NCI-H2081 treated with DMSO at 0.1 percent for 48 hours (cell line): ENCODE measurements around the gene VCX3B.
"Not testable (repeated sequence)": the region's sequence is repeated elsewhere in the genome, so short reads cannot be mapped to it uniquely, and the experiment has no call there.

ENCODE experiments used
- DNase-seq: peaks from one replicate; lab custom pipeline; 2025; lab: John Stamatoyannopoulos, UW

The VCX3B gene

GRCh38 chrX:8464530-8464929, at the start of gene VCX3B:
Gene VCX3B (plus strand): TSS chrX:8464830. CDS start chrX:8465451, 621 bp downstream.
- DNase-seq = not testable (repeated sequence)

GRCh38 chrX:8418301-8418700, 46.3 kb upstream of the VCX3B start:
- no peak for DNase-seq

GRCh38 chrX:8424912-8425311, 39.7 kb upstream of the VCX3B start:
- no peak for DNase-seq

- no peak for DNase-seq
Observed at GRCh38 chrX:8429692-8430249, 34.9 kb upstream of the VCX3B start.

GRCh38 chrX:8430444-8430843, 34.2 kb upstream of the VCX3B start:
- no peak for DNase-seq

GRCh38 chrX:8432396-8432795, 32.2 kb upstream of the VCX3B start:
- no peak for DNase-seq

GRCh38 chrX:8433109-8434062, 31.2 kb upstream of the VCX3B start:
- DNase-seq = no peak

GRCh38 chrX:8447368-8447767, 17.3 kb upstream of the VCX3B start:
- no peak for DNase-seq

- DNase-seq = not testable (repeated sequence)
Observed at GRCh38 chrX:8452343-8452742, 12.3 kb upstream of the VCX3B start.

GRCh38 chrX:8453611-8454010, 11.0 kb upstream of the VCX3B start:
- DNase-seq = no peak

GRCh38 chrX:8455557-8455956, 9.1 kb upstream of the VCX3B start:
- DNase-seq = no peak

- DNase-seq = no peak
Observed at GRCh38 chrX:8462488-8462887, 2.1 kb upstream of the VCX3B start.

GRCh38 chrX:8484360-8484949, 19.8 kb downstream of the VCX3B start:
- no peak for DNase-seq

GRCh38 chrX:8495036-8495435, 30.4 kb downstream of the VCX3B start:
- DNase-seq = not testable (repeated sequence)

GRCh38 chrX:8500203-8500602, 35.6 kb downstream of the VCX3B start:
- DNase-seq = no peak

- not testable (repeated sequence) for DNase-seq
Observed at GRCh38 chrX:8502101-8502500, 37.5 kb downstream of the VCX3B start.

- no peak for DNase-seq
Observed at GRCh38 chrX:8504451-8504850, 39.8 kb downstream of the VCX3B start.
